Nephron (organoid): ENCODE results near the gene ZNF248.

Source experiments
- H3K27ac Mint-ChIP-seq, 3 experiments: 2 replicates each; pipeline ENCODE4 v1.8.0; 2020; ENCODE audit warnings: mixed read lengths in 3 of 3, mild to moderate bottlenecking in 2 of 3, moderate library complexity in 1 of 3
- H3K27me3 Mint-ChIP-seq: 2 replicates; pipeline ENCODE4 v1.8.0; 2021; ENCODE audit warnings: low read depth, mild to moderate bottlenecking, moderate library complexity, mixed read lengths
- H3K36me3 Mint-ChIP-seq: 2 replicates; pipeline ENCODE4 v1.8.0; 2020; ENCODE audit warnings: low read depth, mixed read lengths
- H3K4me1 Mint-ChIP-seq: 2 replicates; pipeline ENCODE4 v1.8.0; 2020; ENCODE audit warnings: mixed read lengths
- H3K4me3 Mint-ChIP-seq, 3 experiments: 2 replicates each; pipeline ENCODE4 v1.8.0; 2020; ENCODE audit warnings: mild to moderate bottlenecking in 3 of 3, mixed read lengths in 3 of 3, moderate library complexity in 2 of 3
- H3K9me3 Mint-ChIP-seq: 2 replicates; pipeline ENCODE4 v1.8.0; 2020; ENCODE audit warnings: mixed read lengths
- CTCF ChIP-seq, 3 experiments: fragments of 200-600 bp; sonication (generic); IDR thresholded peaks; one replicate each; pipeline ENCODE4 v1.5.0; 2021; ENCODE audit warnings: antibody characterized with exemption in 3 of 3; ENCODE audit not compliant: unreplicated experiment in 3 of 3

The ZNF248 gene

GRCh38 chr10:37789590-37789989 lies 67.8 kb downstream of the ZNF248 start:
- no peak for TF ChIP-seq CTCF (IDR thresholded peaks at IDR 0.05; ENCODE audit: unreplicated experiment in 3 of 3)
- Mint-ChIP-seq H3K27me3 (no peaks in the 10 kb centered on the region), H3K27ac (no peak overlapping the region), H3K4me3 (no peak overlapping the region), H3K4me1 (no peaks in the 10 kb centered on the region), H3K9me3 (peaks cover 44% of the 10 kb centered on the region), H3K36me3 (no peaks in the 10 kb centered on the region)

- H3K4me1 Mint-ChIP-seq, result no peaks in the 10 kb centered on the region
- peaks cover 34% of the 10 kb centered on the region for H3K9me3 Mint-ChIP-seq
- H3K27ac Mint-ChIP-seq, result no peak overlapping the region
- no peaks in the 10 kb centered on the region for H3K27me3 Mint-ChIP-seq
- H3K36me3 Mint-ChIP-seq, result no peaks in the 10 kb centered on the region
- TF ChIP-seq CTCF (IDR thresholded peaks at IDR 0.05; ENCODE audit: unreplicated experiment in 3 of 3), result no peak
- H3K4me3 Mint-ChIP-seq, result no peak overlapping the region
These were observed 72.7 kb downstream of the ZNF248 start for GRCh38 chr10:37784678-37785077.

- H3K27ac Mint-ChIP-seq, result no peak overlapping the region
- H3K27me3 Mint-ChIP-seq, result no peaks in the 10 kb centered on the region
- H3K9me3 Mint-ChIP-seq, result peaks cover 32% of the 10 kb centered on the region
- no peak for TF ChIP-seq CTCF (IDR thresholded peaks at IDR 0.05; ENCODE audit: unreplicated experiment in 3 of 3)
- H3K4me1 Mint-ChIP-seq, result no peaks in the 10 kb centered on the region
- H3K36me3 Mint-ChIP-seq, result no peaks in the 10 kb centered on the region
- H3K4me3 Mint-ChIP-seq, result no peak overlapping the region
These were observed 76.9 kb downstream of the ZNF248 start for GRCh38 chr10:37780536-37780935.

- H3K27ac Mint-ChIP-seq, result no peak overlapping the region
- H3K9me3 Mint-ChIP-seq, result peaks cover 30% of the 10 kb centered on the region
- no peaks in the 10 kb centered on the region for H3K27me3 Mint-ChIP-seq
- H3K4me3 Mint-ChIP-seq, result no peak overlapping the region
- no peaks in the 10 kb centered on the region for H3K4me1 Mint-ChIP-seq
- H3K36me3 Mint-ChIP-seq, result no peaks in the 10 kb centered on the region
- TF ChIP-seq CTCF (IDR thresholded peaks at IDR 0.05; ENCODE audit: unreplicated experiment in 3 of 3), result no peak
These were observed 80.4 kb downstream of the ZNF248 start for GRCh38 chr10:37777056-37777455.

GRCh38 chr10:37775612-37776011 lies 81.8 kb downstream of the ZNF248 start:
- TF ChIP-seq CTCF (IDR thresholded peaks at IDR 0.05; ENCODE audit: unreplicated experiment in 3 of 3), result no peak

GRCh38 chr10:37774351-37774750 lies 83.1 kb downstream of the ZNF248 start:
- Mint-ChIP-seq H3K27me3 (no peaks in the 10 kb centered on the region), H3K27ac (no peak overlapping the region), H3K4me3 (no peak overlapping the region), H3K9me3 (peaks cover 31% of the 10 kb centered on the region), H3K4me1 (no peaks in the 10 kb centered on the region), H3K36me3 (no peaks in the 10 kb centered on the region)
- no peak for TF ChIP-seq CTCF (IDR thresholded peaks at IDR 0.05; ENCODE audit: unreplicated experiment in 3 of 3)

More at GRCh38 chr10:37775612-37776011, 81.8 kb downstream of the ZNF248 start:
- H3K4me3 Mint-ChIP-seq, result no peak overlapping the region
- peaks cover 31% of the 10 kb centered on the region for H3K9me3 Mint-ChIP-seq
- H3K4me1 Mint-ChIP-seq, result no peaks in the 10 kb centered on the region
- no peak overlapping the region for H3K27ac Mint-ChIP-seq
- no peaks in the 10 kb centered on the region for H3K27me3 Mint-ChIP-seq
- H3K36me3 Mint-ChIP-seq, result no peaks in the 10 kb centered on the region
